GM19193 (cell line): Measurements from ENCODE around the gene GDPD3.

Experiments used
- POLR2A ChIP-seq: IDR thresholded peaks from 4 replicates; pipeline ENCODE4 v1.6.1; 2011; ENCODE audit not compliant: insufficient read depth, insufficient read length; ENCODE audit errors: extremely low read depth

The GDPD3 gene

DNA sequence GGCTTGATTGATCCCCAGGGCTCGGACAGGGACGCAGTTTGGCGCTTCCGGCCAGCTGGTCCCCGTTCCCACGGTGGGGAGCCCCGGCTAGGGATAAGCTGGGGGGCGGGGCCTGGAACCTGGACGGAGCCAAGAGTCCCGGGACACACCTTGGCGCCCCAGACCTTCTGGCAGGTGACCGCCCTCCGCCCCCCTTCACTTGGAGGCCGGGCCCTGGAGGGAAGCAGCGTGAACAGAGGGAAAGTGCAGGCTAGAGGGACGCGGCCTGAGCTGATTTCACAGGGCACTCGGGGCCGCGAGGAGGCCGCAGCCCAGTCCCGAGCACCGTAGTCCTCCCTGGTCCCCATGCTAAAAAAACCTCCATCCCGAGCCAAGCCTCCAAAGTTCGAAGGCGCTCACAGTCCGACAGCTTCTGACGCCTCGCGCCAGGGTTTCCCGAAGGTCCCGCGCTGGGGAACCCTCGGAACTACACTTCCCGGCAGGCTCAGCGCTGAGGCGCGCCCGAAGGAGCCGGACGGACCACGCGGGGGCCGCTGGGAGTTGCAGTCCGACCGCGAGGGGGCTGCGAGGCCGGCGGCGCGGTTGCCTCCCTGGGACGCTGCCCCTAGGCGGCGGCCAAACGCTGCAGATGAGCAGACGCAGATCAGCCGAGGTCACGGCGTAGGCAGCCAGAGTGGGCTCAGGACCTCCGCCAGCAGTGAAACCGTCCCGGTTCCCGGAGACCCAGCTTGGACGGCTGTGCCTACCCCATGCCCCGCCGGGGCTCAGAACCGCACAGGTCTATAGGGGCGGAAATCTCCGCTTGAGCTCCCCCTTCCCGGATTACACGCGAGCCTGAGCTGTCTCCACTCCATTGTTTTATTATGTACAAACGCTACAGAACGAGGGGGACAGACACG lies 21.6 kb downstream of the GDPD3 start, which contains the start of gene TBX6:
Gene TBX6 (minus strand): TSS at position 451 of the 899 bp plus-strand sequence. CDS start 731 bp downstream, outside the sequence.
- peak; percentile 68 for TF ChIP-seq POLR2A

DNA sequence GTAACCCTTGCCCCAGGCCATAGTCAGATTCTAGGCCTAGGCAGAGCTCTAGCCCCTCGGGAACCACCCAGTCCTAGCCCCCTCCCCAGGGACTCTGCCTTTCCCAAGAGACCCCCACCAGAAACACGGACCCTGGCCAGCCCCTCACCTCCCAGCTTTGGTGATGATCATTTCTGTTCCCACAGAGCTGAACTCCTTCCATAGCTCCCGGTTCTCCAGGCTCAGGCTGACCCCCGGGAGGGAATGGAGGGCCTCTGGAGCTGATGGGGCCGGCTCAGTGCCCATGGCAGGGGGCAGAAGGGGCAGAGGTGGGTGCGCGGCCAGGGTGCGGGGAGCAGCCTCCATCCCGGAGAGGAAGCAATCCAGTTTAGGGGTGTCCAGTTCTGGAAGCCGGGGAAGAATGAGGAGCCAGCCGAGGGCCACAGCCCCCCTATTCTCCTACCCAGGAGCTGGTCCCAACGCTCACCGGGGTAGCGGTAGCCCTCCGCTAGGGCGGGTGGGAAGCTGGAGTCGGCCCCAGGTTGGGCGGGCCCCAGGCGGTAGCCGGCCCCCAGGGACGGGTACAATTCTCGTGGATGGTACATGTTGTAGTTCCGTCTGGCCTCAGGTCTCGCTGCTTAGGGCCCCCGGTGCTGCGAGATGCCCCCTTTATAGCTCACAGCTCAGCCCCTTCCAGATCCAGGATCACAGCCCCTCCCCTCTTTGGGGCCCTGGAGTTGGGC lies 22.6 kb downstream of the GDPD3 start:
- TF ChIP-seq POLR2A, result no peak

DNA sequence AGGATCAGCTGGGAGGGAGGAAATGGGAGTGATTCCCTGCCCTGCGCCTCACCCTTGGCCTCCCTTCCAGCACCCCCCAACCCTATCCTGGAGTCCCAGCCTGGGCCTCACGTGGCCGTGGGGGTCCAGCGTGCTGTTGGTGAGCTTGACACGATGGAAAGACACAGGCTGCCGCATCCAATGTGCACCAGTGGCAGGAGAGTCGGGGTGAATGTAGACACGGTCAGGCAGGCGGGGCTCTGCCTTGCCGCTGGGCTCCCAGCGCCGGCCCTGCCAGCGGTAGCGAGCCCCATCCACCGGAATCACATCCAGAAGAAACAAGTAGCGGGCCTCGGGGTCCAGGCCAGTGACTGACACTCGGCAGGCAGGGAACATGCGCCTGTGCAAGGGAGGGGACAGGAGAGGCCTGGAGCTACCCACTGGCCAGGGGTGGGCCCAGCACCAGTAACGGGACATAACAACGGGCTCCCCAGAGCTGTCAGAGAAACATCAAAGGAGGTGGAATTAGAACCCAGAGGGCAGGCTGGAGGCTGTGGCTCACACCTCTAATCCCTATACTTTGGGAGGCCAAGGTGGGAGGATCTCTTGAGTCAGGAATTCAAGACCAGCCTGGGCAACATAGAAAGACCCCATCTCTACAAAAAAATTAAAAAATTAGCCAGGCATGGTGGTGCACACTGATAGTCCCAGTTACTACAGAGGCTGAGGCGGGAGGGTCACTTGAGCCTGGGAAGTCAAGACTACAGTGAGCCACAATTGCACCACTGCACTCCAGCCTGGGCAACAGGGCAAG lies 24.3 kb downstream of the GDPD3 start:
- no peak for TF ChIP-seq POLR2A

DNA sequence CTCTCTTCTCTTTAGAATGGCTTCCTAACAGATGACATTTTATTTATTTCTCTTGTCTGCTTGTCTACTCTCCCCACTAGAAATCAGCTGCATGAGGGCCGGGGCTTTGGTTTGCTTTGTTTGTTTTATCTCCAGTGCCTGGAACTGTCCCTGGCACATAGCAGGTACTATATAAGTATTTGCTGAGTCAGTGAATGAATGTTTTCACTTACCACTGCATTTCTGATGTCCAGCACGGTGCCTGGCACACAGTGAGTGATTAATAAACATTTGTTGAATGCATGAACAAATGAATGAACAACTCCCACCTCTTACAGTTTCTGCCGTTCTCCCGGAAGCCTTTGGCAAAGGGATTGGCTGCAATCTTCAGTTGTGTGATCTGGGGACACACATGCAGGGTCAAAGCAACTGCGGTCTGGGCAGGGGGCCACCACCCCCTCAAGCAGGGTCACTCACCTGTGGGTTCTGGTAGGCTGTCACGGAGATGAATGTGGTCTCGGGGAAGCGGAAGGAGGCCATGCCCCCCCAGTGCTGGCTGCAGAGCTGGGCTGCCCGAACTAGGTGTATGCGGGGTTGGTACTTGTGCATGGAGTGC lies 25.0 kb downstream of the GDPD3 start:
- no peak for TF ChIP-seq POLR2A

DNA sequence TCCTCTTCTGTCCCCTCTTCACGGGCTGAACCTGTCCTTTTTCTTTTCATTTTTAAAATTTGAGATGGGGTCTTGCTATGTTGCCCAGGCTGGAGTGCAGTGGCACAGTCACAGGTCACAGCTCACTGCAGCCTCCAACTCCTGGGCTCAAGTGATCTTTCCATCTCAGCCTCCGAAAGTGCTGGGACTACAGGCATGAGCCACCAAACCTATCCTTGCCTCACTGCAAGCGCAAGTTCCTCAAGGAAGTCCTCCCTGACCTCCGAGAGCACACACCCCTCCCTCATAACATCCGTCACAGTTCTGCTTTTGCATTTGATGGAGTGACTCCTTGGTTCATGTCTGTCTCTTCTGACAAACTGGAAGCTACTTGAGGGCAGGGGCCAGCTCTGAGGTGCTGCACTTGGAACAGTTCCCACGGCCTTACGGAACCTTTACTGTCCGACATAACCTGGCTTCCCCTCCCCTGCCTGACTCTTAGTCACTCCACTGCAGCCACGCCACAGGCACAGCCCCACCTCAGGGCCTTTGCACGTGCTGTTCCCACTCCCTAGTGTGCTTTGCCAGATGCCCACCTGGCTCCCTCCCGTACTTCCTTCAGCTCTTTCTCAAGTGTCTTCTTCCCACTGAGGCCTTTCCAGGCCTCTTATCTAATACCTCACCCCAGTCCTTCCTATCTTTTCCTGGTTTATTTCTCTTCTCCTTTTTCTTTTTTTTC lies 26.0 kb downstream of the GDPD3 start:
- TF ChIP-seq POLR2A, result no peak

DNA sequence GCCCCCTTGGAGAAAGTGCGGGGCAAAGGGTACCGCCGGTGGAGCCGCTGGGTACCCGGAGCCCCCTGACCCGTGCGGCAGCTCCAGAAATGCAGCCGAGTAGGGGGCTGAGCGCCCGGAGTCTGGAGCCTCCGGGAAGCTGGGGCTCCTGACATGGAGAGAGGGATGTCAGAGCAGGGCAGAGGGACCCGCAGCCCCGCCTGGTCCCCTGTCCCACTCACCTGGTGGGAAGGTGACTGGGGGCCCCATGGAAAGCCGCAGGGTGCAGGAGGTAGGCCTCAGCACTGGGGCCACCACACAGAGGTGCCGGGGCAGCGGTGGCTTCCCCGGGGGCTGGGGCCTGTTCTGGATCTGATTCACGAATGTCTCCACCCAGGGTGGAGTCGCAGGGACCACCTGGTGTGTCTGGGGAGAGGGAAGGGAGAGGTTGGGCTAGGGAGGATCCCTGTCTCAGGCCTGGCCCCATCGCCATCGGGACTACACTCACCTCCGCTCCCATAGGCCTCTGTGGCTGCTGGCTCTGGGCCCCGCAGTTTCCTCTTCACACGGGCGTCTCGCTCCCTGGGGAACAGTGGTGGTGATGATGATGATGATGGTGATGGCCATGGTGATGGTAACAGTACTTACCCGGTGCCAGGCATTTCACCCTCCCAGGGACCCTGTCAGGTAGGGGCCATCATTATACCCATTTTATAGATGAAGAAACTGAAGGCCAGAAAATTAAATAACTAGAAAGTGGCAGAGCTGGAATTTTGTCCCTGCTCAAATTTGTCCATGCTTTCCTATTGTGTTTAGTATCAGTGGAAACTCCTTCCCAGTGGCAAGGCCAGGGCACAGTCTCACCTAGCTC lies 26.8 kb downstream of the GDPD3 start:
- TF ChIP-seq POLR2A, result peak; percentile 13

DNA sequence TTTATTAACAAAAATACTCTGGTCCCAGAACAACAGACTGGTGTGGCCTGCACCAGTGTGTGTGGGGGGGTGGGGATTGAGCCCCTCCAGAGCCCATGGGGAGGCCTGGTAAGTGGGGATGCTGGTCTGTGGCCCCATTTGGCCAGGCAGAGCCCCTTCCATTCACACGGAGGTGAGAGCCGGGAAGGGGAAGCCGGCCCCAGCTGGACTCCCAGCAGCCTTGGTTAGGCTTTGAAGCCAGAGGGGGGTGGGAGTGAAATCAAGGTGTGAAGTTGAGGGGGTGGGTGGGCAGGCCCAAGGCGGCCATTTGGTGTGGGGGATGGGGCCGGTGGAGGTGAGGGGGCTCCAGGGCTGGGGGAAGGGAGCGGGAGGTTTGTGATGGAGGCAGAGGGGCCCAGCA lies 27.5 kb downstream of the GDPD3 start:
- no peak for TF ChIP-seq POLR2A

DNA sequence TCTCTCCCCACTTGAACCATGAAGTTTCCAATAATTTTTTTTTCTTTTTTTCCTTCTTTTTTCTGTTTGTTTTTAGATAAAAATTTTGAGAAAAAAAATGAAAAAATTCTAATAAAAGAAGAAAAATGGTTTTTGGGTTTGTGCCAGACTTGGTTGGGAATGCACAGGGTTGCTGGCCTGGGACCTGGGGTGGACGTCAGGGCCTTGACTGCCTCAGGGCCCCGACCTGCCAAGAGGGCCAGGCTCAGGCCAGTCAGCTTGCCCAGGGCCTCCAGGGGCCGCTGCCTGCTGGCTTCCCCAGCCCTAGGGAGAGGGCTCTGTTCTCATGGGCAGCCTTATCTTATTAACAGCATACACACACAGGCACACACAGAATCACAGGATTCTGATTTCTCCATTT lies 28.1 kb downstream of the GDPD3 start:
- TF ChIP-seq POLR2A, result no peak

DNA sequence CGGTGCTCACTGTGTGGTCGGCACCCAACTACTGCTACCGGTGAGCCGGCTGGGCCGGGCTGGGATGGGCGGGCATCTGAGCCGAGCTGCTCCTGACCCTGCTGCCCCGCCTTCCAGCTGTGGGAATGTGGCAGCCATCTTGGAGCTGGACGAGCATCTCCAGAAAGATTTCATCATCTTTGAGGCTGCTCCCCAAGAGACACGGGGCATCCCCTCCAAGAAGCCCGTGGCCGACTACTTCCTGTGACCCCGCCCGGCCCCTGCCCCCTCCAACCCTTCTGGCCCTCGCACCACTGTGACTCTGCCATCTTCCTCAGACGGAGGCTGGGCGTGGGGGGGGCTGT lies 28.5 kb downstream of the GDPD3 start:
- no peak for TF ChIP-seq POLR2A

DNA sequence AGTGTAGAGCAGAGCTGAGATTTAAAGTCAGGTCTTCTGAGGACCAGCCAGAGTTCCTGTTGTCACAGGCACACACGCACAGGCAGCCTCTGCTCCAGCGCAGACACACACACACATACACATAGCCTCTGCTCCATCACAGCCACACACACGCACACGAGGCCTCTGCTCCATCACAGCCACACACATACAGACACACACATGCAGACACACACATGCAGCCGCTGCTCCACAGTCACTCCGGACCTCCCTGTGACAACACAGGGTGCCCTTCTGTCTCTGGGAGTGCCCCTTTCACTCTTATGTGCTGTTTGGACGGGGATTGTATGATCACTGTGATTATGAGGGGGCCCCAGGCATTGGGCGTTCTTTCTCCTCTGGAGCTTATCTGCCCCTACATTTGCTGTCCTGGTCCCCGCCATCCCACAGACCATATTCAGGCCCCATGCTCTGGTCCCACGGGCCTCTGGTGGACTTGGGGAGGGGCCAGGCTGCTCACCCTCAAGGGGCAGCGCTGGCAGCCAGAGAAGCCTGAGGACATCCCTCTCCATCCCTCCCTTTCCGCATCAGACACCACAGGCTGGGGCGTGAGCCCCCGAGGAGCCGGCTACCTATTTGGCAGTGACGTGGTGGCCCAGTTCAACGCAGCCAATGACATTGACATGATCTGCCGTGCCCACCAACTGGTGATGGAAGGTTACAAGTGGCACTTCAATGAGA lies 29.1 kb downstream of the GDPD3 start:
- no peak for TF ChIP-seq POLR2A

DNA sequence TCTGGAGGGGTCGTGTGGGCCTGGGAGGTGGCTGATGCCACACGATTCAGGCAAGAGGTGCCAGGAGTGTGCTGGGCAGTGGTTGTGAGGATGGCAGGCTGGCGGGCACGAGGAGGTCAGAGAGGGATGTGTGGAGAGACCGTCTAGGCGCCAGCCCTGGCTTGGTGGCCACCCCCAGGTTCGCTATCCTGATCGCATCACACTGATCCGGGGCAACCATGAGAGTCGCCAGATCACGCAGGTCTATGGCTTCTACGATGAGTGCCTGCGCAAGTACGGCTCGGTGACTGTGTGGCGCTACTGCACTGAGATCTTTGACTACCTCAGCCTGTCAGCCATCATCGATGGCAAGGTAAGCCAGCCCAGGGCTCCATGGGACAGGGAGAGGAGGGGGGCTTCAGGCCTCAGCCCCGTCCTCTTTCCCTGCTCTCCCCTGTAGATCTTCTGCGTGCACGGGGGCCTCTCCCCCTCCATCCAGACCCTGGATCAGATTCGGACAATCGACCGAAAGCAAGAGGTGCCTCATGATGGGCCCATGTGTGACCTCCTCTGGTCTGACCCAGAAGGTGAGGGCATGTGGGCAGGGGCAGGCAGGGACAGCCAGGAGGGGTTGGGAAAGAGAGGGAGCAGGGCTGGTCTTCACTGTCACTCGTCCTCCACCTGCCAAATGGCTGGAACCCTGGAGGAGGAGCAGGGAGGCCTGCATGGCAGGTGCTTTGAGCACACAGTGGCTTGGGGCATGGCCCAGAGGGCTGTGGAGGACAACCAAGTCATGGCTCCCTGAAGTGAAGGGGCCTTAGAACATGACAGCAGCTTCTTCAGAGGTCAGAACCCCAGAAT lies 29.9 kb downstream of the GDPD3 start:
- TF ChIP-seq POLR2A, result no peak

DNA sequence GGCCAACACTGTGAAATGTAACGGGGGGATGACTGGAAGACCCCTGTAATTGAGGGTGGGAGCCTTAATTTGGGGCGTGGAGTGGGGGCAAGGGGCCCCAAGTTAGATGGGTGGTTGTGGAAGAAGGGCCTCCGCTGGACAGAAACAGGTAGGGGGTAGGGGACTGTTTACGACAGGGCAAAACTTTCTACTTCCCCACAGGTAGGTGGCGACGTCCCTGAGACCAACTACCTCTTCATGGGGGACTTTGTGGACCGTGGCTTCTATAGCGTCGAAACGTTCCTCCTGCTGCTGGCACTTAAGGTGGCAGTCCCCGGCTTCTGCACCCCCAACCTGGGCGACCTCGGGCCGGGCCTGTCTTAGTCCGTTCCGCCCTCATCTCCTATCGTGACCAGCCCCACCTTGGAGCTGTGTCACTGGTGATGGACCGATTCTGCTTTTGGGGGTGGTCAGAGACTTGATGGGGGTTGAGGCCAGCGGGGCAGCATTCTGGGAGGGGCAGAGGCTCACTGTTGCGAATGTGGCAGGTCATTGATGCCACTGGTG lies 30.7 kb downstream of the GDPD3 start:
- no peak for TF ChIP-seq POLR2A
